GM12864 (cell line): ENCODE data around the gene EIF3A.
A peak's percentile ranks its signal among the peaks of the same experiment; 100 is the strongest.

Source experiments
- DNase-seq: peaks from one replicate; pipeline ENCODE4 v3.0.0-alpha.2; 2011; ENCODE audit warnings: low read depth
- H3K4me3 ChIP-seq: 2 replicates; pipeline ENCODE4 v1.5.1; 2011; ENCODE audit warnings: mild to moderate bottlenecking, low read depth, low read length, control low read depth
- TF ChIP-seq, protein P1 (sequence below): IDR thresholded peaks from 2 replicates; pipeline ENCODE4 v1.5.1; 2011; ENCODE audit warnings: low read depth, mild to moderate bottlenecking, moderate library complexity, low read length, control low read depth, inconsistent platforms; ENCODE audit errors: missing control alignments

EIF3A gene

DNA sequence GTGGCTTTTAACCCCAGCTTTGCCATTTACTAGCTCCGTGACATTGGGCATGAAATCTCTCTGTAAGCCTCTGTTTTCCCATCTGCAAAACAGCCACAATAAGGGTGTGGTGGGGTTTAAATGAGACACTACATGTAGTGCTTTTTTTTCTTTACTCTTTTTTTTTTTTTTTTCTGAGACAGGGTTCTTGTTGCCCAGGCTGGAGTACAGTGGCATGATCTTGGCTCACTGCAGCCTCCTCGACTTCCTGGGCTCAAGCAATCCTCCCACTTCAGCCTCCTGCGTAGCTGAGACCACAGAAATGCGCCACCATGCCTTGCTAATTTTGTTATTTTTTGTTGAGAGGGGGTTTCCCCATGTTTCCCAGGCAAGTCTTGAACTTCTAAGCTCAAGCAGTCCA is 15.0 kb upstream of the EIF3A start:
- no peak overlapping the region for H3K4me3 ChIP-seq
- DNase-seq = no peak
- TF ChIP-seq, protein P1, sequence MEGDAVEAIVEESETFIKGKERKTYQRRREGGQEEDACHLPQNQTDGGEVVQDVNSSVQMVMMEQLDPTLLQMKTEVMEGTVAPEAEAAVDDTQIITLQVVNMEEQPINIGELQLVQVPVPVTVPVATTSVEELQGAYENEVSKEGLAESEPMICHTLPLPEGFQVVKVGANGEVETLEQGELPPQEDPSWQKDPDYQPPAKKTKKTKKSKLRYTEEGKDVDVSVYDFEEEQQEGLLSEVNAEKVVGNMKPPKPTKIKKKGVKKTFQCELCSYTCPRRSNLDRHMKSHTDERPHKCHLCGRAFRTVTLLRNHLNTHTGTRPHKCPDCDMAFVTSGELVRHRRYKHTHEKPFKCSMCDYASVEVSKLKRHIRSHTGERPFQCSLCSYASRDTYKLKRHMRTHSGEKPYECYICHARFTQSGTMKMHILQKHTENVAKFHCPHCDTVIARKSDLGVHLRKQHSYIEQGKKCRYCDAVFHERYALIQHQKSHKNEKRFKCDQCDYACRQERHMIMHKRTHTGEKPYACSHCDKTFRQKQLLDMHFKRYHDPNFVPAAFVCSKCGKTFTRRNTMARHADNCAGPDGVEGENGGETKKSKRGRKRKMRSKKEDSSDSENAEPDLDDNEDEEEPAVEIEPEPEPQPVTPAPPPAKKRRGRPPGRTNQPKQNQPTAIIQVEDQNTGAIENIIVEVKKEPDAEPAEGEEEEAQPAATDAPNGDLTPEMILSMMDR = no peak

DNA sequence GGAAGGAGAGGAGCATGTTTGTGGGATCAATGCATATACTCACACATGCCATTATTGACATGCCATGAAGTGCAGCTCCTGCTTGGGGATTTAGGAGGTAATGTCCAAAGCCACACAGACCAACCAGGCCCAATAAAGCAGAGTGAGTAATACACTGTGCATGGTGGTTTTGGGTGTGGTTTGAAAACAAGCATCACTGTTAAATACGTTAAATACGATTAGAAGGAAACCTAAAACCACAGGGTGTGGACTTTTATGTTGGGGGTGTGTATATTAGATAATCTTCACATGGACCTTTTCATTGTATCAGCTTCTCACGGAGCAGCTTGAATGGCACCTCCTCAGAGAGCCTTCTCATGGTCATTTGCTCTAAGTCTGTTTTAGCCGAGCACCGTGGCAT is 10.4 kb upstream of the EIF3A start:
- TF ChIP-seq, protein P1 = no peak
- no peak overlapping the region for H3K4me3 ChIP-seq
- no peak for DNase-seq

DNA sequence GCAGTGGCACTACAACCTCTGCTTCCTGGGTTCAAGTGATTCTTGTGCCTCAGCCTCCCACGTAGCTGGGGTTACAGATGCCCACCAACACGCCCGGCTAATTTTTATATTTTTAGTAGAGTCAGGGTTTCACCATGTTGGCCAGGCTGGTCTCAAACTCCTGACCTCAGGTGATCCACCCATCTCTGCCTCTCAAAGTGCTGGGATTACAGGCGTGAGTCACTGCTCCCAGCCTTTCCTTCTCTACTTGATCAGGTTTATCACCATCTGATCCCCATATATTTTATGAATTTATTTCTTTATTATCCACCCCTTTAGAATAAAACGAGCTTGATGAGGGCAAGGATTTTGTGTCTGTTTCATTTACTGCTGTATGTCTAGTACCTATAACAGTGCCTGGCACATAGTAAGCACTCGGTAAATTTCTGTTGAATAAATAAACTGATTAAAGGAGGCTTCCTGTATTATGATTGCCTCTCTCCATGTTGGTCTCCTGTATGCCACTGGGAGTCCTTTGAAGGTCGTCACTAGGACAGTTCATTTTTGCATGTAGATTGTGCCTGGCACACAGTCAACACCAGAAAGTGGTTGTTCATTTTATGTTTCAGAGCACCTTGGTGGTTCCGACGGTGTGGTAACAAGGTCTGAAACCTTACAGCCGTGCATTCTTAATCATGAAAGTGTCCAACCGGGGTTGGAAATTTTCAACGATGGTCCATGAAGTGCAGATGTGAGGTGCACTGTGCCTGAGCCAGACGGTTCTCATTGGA is 9.6 kb upstream of the EIF3A start:
- H3K4me3 ChIP-seq = no peak overlapping the region
- DNase-seq = peak; percentile 61
- TF ChIP-seq, protein P1 = no peak

DNA sequence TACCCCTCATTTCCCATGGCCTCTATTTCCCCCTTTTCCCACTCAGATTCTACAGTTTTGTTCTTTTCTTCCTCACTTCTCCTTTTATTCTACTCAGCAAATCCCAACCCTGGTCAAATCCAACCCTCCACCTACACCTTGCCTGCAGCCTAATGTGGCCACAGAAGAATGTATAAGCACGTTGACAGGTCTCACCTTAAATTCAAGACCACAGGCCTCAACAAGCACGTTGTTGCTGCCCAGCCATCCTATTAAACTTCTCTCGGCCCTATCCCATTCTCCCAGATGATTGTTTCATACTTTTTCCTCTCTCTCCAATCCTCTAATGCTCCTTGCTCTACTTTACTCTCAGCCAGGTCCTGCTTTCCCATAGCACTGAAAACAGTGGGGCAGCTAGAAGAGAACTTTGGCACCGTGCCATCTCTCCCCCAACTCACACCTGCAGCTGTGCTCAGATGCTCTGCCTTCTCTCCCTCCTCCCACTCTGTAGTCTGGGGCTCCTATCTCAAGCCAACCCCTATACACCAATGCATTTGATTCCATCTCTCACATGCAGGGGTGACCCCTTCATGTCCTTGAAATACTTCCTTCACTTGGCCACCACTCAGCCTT is 6.8 kb upstream of the EIF3A start:
- H3K4me3 ChIP-seq = no peak overlapping the region
- no peak for DNase-seq
- TF ChIP-seq, protein P1 = no peak

DNA sequence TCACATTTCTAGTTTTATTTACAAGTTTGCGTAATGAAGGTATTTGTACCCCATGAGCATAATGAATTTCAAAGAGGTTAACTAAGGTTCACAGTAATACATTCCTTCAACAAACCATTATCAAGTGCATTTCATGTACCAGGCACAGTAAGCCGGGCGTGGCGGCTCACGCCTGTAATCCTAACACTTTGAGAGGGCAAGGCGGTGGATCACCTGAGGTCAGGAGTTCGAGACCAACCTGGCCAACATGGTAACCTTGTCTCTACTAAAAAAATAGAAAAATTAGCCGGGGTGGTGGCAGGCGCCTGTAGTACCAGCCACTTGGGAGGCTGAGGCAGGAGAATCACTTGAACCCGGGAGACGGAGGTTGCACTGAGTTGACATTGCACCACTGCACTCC is 4.3 kb upstream of the EIF3A start:
- no peak overlapping the region for H3K4me3 ChIP-seq
- no peak for DNase-seq
- TF ChIP-seq, protein P1 = no peak

DNA sequence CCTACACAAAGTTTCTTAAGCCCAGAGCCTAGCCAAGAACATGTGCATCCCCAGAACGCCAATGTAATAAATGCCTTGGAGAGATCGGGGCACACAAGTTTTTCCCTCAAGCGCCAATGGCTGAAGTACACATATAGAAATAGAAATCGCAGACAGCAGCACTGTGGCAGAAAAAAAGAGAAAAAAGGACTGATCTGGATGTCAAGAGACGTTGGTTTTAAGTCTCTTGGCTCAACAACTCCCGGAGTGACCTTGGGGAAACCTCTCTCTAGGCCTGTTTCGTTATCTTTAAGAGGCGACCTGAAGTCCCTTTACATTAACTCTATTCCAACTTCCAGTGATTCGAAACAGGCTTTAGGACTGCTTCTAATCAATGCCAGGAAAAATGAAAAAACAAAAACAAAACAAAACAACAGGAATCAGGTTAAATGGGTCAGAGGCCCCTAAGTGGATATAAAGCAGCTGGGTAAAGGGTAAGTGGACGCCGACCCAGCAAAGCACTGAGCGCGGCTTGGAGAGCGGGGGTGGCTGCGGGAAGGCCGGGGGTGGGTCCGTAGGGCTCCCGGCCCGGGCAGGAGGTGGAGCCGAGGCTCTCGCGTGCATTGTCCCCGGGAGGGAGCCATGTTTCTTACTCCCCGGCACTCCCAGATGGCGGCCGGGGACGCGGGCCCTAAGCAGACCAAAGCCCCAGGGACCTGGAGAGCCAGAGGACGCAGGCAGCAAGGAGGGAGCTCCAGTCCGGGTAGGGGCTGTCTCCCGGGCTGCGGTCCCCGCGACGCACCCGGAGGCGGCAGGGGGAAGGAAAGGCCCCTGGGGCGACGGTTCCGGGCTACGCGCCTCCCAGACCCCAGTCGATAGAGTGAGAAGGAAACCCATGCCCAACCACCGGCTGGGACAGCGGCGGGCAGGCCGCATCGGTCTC is 757 bp downstream of the EIF3A start:
- DNase-seq = no peak
- peak overlapping the region; percentile 94 for H3K4me3 ChIP-seq
- TF ChIP-seq, protein P1 = no peak
